Upper lobe of right lung (tissue), 1 donor: ENCODE results near the gene RGL3. TPM values are rescaled to one million over a fixed set of nuclear protein-coding genes. Genes with fewer than 3 reads are reported as not detected.

ENCODE experiments used
- ATAC-seq: fragments of 200-7000 bp; cut with Tn5 transposase; one replicate; pipeline ENCODE4 v1.9.1; 2020; ENCODE audit warnings: mild to moderate bottlenecking, moderate library complexity
- DNase-seq: peaks from one replicate; pipeline ENCODE4 v3.0.0-alpha.2; 2020
- H3K27ac ChIP-seq: fragments of 200-600 bp; one replicate; pipeline ENCODE4 v1.8.0; 2022
- H3K27me3 ChIP-seq: fragments of 200-600 bp; one replicate; pipeline ENCODE4 v1.8.0; 2022; ENCODE audit warnings: mild to moderate bottlenecking
- H3K36me3 ChIP-seq: fragments of 200-600 bp; one replicate; pipeline ENCODE4 v1.8.0; 2022
- H3K4me1 ChIP-seq: fragments of 200-600 bp; one replicate; pipeline ENCODE4 v1.8.0; 2022
- H3K4me3 ChIP-seq: fragments of 200-600 bp; one replicate; pipeline ENCODE4 v1.8.0; 2022; ENCODE audit warnings: mild to moderate bottlenecking
- H3K9me3 ChIP-seq: fragments of 200-600 bp; one replicate; pipeline ENCODE4 v1.8.0; 2022
- intact Hi-C: fragments of 100-400 bp; cut with DNase I; formaldehyde crosslinking; loops from one replicate; pipeline ENCODE4 v1.11.0; 2022
- total RNA-seq: library from RNA; stranded (reverse); fragmentation: NEBNext Ultra II Directional; extraction: Animal tissue kit (Norgen Biotek cat#: 25700); gene quantifications from one replicate; pipeline ENCODE4 v1.2.1, GENCODE V29; 2021
- TF ChIP-seq, protein P1 (sequence below): fragments of 200-600 bp; IDR thresholded peaks from one replicate; pipeline ENCODE4 v1.8.0; 2022; ENCODE audit warnings: antibody characterized with exemption
- donor health status: DM: no; HTN: yes; CAD: no; lungs with severe emphysema.

Gene RGL3
- total RNA-seq, 1 donor from 2014 or later: 54.6 TPM

DNA sequence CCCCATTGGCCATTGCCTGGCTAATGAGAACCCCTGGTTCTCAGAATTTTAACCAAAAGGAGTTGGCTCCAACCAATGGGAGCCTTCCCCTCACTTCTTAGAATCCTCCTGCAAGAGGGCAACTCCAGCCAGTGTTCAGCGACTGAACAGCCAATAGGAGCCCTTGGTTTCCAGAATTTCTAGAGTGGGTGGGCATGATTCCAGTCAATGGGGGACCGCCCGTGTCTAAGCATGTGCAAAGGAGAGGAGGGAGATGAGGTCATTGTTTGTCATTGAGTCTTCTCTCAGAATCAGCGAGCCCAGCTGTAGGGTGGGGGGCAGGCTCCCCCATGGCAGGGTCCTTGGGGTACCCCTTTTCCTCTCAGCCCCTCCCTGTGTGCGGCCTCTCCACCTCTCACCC is 54.2 kb downstream of the RGL3 start:
- TF ChIP-seq, protein P1, sequence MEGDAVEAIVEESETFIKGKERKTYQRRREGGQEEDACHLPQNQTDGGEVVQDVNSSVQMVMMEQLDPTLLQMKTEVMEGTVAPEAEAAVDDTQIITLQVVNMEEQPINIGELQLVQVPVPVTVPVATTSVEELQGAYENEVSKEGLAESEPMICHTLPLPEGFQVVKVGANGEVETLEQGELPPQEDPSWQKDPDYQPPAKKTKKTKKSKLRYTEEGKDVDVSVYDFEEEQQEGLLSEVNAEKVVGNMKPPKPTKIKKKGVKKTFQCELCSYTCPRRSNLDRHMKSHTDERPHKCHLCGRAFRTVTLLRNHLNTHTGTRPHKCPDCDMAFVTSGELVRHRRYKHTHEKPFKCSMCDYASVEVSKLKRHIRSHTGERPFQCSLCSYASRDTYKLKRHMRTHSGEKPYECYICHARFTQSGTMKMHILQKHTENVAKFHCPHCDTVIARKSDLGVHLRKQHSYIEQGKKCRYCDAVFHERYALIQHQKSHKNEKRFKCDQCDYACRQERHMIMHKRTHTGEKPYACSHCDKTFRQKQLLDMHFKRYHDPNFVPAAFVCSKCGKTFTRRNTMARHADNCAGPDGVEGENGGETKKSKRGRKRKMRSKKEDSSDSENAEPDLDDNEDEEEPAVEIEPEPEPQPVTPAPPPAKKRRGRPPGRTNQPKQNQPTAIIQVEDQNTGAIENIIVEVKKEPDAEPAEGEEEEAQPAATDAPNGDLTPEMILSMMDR: no peak
- DNase-seq (no peak), ATAC-seq (no peak)
- no peaks in the 10 kb centered on the region for H3K4me1 ChIP-seq
- no peaks in the 10 kb centered on the region for H3K9me3 ChIP-seq
- H3K36me3 ChIP-seq: peaks cover 20% of the 10 kb centered on the region
- H3K4me3 ChIP-seq: no peak overlapping the region
- intact Hi-C loops: no loop called here
- no peak overlapping the region for H3K27ac ChIP-seq
- H3K27me3 ChIP-seq: no peaks in the 10 kb centered on the region

DNA sequence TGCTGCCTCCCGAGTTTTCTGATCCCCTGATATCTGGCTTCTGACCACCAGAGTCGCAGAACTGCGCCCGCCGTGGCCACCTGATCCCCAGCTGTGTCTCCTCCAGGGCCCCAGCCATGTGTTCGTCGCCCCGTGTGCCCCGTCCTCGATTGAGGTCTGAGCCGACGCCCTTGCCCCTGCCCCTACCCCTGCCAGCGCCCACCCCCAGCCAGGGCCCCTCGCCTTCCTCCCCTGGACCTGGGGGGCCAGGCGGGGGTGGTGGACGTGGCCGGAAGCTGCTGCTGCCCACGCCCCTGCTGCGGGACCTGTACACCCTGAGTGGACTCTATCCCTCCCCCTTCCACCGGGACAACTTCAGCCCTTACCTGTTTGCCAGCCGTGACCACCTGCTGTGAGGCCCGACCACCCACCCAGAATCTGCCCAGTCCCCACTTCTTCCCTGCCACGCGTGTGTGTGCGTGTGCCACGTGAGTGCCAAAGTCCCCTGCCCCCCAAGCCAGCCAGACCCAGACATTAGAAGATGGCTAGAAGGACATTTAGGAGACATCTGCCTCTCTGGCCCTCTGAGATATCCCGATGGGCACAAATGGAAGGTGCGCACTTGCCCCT is 54.7 kb downstream of the RGL3 start:
- H3K4me3 ChIP-seq: no peak overlapping the region
- H3K4me1 ChIP-seq: no peaks in the 10 kb centered on the region
- TF ChIP-seq, protein P1: no peak
- no peak overlapping the region for H3K27ac ChIP-seq
- DNase-seq (no peak), ATAC-seq (no peak)
- intact Hi-C loops: no loop called here
- no peaks in the 10 kb centered on the region for H3K9me3 ChIP-seq
- no peaks in the 10 kb centered on the region for H3K27me3 ChIP-seq
- peaks cover 20% of the 10 kb centered on the region for H3K36me3 ChIP-seq

DNA sequence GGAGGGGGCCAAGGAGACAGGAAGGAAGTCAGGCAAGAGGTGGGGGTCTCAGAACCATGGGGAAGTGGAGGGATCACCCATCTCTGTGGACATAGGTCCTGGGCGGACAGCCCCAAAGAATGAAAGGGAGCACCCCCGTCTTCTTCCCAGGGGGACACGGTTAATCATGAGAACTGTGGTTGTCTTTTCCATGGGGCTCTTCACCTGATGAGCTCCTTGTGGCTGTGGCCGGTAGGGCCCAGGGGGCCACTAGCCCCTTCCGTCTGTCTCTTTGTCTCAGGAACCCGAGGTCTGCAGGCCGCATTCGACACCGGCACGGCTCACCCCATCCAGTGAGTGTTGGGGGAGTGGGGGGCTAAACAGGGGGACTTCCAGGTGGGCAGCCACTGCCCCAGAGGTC is 55.2 kb downstream of the RGL3 start:
- intact Hi-C loops: no loop called here
- Histone ChIP-seq H3K36me3 (peaks cover 20% of the 10 kb centered on the region), H3K27me3 (no peaks in the 10 kb centered on the region), H3K27ac (no peak overlapping the region), H3K4me3 (no peak overlapping the region), H3K9me3 (no peaks in the 10 kb centered on the region), H3K4me1 (no peaks in the 10 kb centered on the region)
- DNase-seq (no peak), ATAC-seq (no peak)
- TF ChIP-seq, protein P1: no peak

DNA sequence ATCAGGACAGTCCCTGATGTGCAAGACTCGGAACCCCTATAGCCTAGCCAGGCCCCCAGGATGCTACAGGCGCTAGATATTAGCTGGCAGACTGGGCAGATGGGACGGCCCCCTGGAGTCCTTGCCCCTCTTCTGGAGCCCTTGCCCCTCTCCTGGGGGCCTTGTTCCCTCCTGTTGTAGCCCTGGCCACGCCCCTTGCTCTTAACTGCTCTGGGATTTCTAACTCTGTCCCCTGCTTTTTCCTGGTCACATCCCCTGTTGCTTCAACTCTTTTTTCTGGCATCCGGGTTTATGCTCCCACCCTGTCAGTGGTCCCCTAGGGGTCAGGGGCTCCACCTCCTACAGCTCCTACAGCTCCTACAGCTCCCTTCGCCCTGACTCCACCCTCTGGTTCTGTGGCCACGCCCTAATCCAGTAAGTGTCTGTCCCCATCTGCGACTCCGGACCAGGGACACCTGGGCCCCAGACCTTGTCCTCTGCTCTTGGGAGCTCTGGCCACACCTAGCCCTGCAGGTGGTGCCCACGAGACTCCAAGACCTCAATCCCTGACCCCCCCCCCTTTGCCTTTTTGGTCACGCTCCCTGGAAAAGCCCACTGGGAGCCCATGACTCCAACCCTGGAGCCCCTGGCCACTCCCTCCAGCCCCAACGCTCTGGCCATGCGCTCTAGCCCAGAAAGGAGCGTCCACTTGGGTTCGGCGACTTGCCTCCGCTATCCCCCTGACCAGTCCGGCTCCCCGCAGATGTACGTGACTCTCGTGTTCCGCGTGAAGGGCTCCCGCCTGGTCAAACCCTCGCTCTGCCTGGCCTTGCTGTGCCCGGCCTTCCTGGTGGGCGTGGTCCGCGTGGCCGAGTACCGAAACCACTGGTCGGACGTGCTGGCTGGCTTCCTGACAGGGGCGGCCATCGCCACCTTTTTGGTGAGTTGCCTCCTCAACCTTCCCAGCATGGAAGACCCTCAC is 57.1 kb downstream of the RGL3 start:
- ATAC-seq (no peak), DNase-seq (no peak)
- peaks cover 16% of the 10 kb centered on the region for H3K36me3 ChIP-seq

DNA sequence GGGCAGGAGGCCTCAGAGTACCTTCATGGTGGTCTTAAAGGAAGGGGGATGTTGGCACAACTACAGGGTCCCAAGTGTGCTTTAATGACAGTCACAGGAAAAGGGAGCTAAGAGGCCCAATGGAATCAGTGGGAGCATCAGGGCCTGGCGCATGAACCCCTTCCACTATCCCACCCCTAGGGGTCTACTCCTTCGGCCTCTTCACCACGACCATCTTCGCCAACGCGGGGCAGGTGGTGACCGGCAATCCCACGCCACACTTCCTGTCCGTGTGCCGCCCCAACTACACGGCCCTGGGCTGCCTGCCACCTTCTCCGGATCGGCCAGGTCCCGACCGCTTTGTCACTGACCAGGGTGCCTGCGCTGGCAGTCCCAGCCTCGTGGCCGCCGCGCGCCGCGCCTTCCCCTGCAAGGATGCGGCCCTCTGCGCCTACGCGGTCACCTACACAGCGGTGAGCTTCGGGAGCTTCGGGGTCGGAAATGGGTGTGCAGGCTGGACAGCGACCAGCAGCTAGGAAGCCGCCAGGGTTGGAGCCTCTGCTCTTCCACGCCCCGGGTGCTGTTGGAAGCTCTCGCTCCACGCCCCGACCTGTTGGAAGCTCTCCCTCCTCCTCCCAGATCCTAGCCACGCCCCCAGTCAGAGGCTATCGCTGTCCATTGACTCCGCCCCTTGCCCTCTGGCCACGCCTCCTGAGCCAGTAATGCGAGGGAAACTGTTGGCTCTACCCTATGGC is 57.9 kb downstream of the RGL3 start:
- DNase-seq (peak; percentile 88), ATAC-seq (peak; percentile 81)
- no peak overlapping the region for H3K27ac ChIP-seq
- no peaks in the 10 kb centered on the region for H3K27me3 ChIP-seq
- TF ChIP-seq, protein P1: no peak
- no peaks in the 10 kb centered on the region for H3K9me3 ChIP-seq
- intact Hi-C loops: no loop called here
- no peaks in the 10 kb centered on the region for H3K4me1 ChIP-seq
- H3K36me3 ChIP-seq: peaks cover 16% of the 10 kb centered on the region
- H3K4me3 ChIP-seq: no peak overlapping the region

More for the DNA sequence above, 57.1 kb downstream of the RGL3 start:
- no peaks in the 10 kb centered on the region for H3K9me3 ChIP-seq
- TF ChIP-seq, protein P1: no peak
- H3K27ac ChIP-seq: no peak overlapping the region
- intact Hi-C loops: no loop called here
- H3K4me1 ChIP-seq: no peaks in the 10 kb centered on the region
- H3K4me3 ChIP-seq: no peak overlapping the region
- no peaks in the 10 kb centered on the region for H3K27me3 ChIP-seq
